Body of pancreas (tissue), 4 donors: ENCODE results near the gene RBM19.

Experiments
- POLR2A ChIP-seq, 3 donors: fragments of 450-650 bp; IDR thresholded peaks; one replicate each; pipeline ENCODE4 v1.6.1; 2016; ENCODE audit warnings: antibody characterized with exemption in 3 of 3, mild to moderate bottlenecking in 2 of 3
- TF ChIP-seq, protein P1 (sequence below), 7 experiments: fragments of 450-650 bp in 4 of 7; fragments of 200-600 bp in 3 of 7; sonication (generic) in 3 of 7; IDR thresholded peaks; one replicate each; pipeline ENCODE4 v1.5.1; 2016 to 2019; ENCODE audit warnings: antibody characterized with exemption in 7 of 7

DNA sequence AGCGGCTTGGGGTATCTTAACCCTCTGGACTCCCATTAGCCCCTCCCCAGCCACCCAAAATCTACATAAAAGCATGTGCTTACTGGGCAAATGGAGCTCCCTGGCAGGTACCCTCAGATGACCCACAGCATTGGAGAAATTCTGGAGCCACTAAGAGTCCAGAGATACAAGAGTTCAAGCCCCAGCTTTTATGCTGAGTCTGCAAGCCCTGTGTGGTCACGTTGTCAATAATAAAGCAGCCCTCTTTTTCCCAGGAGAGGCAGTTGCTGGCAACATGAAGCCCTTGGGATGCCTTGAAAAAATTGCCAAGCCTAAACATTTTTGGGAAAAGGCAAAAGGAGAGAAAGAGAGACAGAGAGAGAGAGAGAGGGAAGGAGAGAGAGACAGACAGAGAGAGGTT, 83.4 kb downstream of the RBM19 start:
- TF ChIP-seq, protein P1, sequence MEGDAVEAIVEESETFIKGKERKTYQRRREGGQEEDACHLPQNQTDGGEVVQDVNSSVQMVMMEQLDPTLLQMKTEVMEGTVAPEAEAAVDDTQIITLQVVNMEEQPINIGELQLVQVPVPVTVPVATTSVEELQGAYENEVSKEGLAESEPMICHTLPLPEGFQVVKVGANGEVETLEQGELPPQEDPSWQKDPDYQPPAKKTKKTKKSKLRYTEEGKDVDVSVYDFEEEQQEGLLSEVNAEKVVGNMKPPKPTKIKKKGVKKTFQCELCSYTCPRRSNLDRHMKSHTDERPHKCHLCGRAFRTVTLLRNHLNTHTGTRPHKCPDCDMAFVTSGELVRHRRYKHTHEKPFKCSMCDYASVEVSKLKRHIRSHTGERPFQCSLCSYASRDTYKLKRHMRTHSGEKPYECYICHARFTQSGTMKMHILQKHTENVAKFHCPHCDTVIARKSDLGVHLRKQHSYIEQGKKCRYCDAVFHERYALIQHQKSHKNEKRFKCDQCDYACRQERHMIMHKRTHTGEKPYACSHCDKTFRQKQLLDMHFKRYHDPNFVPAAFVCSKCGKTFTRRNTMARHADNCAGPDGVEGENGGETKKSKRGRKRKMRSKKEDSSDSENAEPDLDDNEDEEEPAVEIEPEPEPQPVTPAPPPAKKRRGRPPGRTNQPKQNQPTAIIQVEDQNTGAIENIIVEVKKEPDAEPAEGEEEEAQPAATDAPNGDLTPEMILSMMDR (IDR thresholded peaks at IDR 0.05), result no peak
- TF ChIP-seq POLR2A (IDR thresholded peaks at IDR 0.05), result no peak
